ENCODE data around the gene USH1C.
A peak's percentile ranks its signal among the peaks of the same experiment; 100 is the strongest.

Gene USH1C

GRCh38 chr11:17488563-17488962 lies 55.7 kb downstream of the USH1C start:
- H3K18ac ChIP-seq (ENCODE audit: low read length): no peak overlapping the region
- H3K4ac ChIP-seq (ENCODE audit: low read length): no peak overlapping the region
- H3K27ac ChIP-seq (replicated peaks; ENCODE audit: low read length): no peak overlapping the region
- DNase-seq (ENCODE audit: low spot score): no peak
- no peaks in the 10 kb centered on the region for H3K36me3 ChIP-seq (replicated peaks in 1 of 2; ENCODE audit: control insufficient read depth in 2 of 2, insufficient read depth in 2 of 2, low read length in 2 of 2)
- no peak overlapping the region for H2BK5ac ChIP-seq (ENCODE audit: low read length)
- H3K9ac ChIP-seq (ENCODE audit: low read depth, low read length, poor library complexity): no peak overlapping the region
- no peak overlapping the region for H3K4me3 ChIP-seq (ENCODE audit: low read length in 2 of 2)
- H3K9me3 ChIP-seq (replicated peaks in 1 of 2; ENCODE audit: control insufficient read depth in 2 of 2, insufficient read depth in 1 of 2, low read depth in 1 of 2, low read length in 2 of 2): no peaks in the 10 kb centered on the region
- H2AFZ ChIP-seq (ENCODE audit: low read length): no peak overlapping the region
- no peak overlapping the region for H2BK12ac ChIP-seq (ENCODE audit: low read length)
- WGBS, 2 donors (ENCODE audit: extremely low coverage in 2 of 2, insufficient read length in 2 of 2, insufficient replicate concordance in 1 of 2): no CpG with 5 or more reads among the region's 1 CpG
- no peak overlapping the region for H2BK15ac ChIP-seq (ENCODE audit: low read length)
- no peak overlapping the region for H2AK5ac ChIP-seq (ENCODE audit: low read depth, low read length)
- H3K4me1 ChIP-seq (ENCODE audit: control insufficient read depth in 2 of 2, insufficient read depth in 1 of 2, low read depth in 1 of 2, low read length in 2 of 2): no peaks in the 10 kb centered on the region
- no peak overlapping the region for H2BK120ac ChIP-seq (ENCODE audit: low read depth, low read length)
- H3K79me1 ChIP-seq (ENCODE audit: low read depth, low read length): no peaks in the 10 kb centered on the region
- no peak overlapping the region for H3K23ac ChIP-seq (ENCODE audit: low read depth, low read length, poor library complexity)
- no peak overlapping the region for H4K91ac ChIP-seq (ENCODE audit: low read depth, low read length, poor library complexity)
- H3K14ac ChIP-seq (ENCODE audit: low read length): no peak overlapping the region
- peaks cover 0 to 36% (median 0%) of the 10 kb centered on the region in 3 experiments for H3K27me3 ChIP-seq (ENCODE audit: control insufficient read depth in 3 of 3, insufficient read depth in 3 of 3, low read depth in 1 of 3, low read length in 3 of 3)
- no peak overlapping the region for H4K8ac ChIP-seq (ENCODE audit: low read depth, low read length)
- H3K4me2 ChIP-seq (ENCODE audit: insufficient read depth, low read length, poor library complexity, severe bottlenecking): no peak overlapping the region

- no peak overlapping the region for H2BK12ac ChIP-seq (ENCODE audit: low read length)
- no peak overlapping the region for H4K8ac ChIP-seq (ENCODE audit: low read depth, low read length)
- H3K23ac ChIP-seq (ENCODE audit: low read depth, low read length, poor library complexity): no peak overlapping the region
- H3K4ac ChIP-seq (ENCODE audit: low read length): no peak overlapping the region
- H3K9ac ChIP-seq (ENCODE audit: low read depth, low read length, poor library complexity): no peak overlapping the region
- no peak overlapping the region for H3K14ac ChIP-seq (ENCODE audit: low read length)
- no peak overlapping the region for H4K91ac ChIP-seq (ENCODE audit: low read depth, low read length, poor library complexity)
- H2AFZ ChIP-seq (ENCODE audit: low read length): no peak overlapping the region
- no peak overlapping the region for H3K4me3 ChIP-seq (ENCODE audit: low read length in 2 of 2)
- H2BK120ac ChIP-seq (ENCODE audit: low read depth, low read length): no peak overlapping the region
- no peak overlapping the region for H2BK5ac ChIP-seq (ENCODE audit: low read length)
- no peaks in the 10 kb centered on the region for H3K9me3 ChIP-seq (replicated peaks in 1 of 2; ENCODE audit: control insufficient read depth in 2 of 2, insufficient read depth in 1 of 2, low read depth in 1 of 2, low read length in 2 of 2)
- no peaks in the 10 kb centered on the region for H3K79me1 ChIP-seq (ENCODE audit: low read depth, low read length)
- H3K4me2 ChIP-seq (ENCODE audit: insufficient read depth, low read length, poor library complexity, severe bottlenecking): no peak overlapping the region
- H3K18ac ChIP-seq (ENCODE audit: low read length): no peak overlapping the region
- peaks cover 0 to 35% (median 0%) of the 10 kb centered on the region in 3 experiments for H3K27me3 ChIP-seq (ENCODE audit: control insufficient read depth in 3 of 3, insufficient read depth in 3 of 3, low read depth in 1 of 3, low read length in 3 of 3)
- H3K36me3 ChIP-seq (replicated peaks in 1 of 2; ENCODE audit: control insufficient read depth in 2 of 2, insufficient read depth in 2 of 2, low read length in 2 of 2): no peaks in the 10 kb centered on the region
- DNase-seq (ENCODE audit: low spot score): no peak
- H3K27ac ChIP-seq (replicated peaks; ENCODE audit: low read length): no peak overlapping the region
- no CpG with 5 or more reads among the region's 5 CpGs for WGBS, 2 donors (ENCODE audit: extremely low coverage in 2 of 2, insufficient read length in 2 of 2, insufficient replicate concordance in 1 of 2)
- no peak overlapping the region for H2AK5ac ChIP-seq (ENCODE audit: low read depth, low read length)
- H3K4me1 ChIP-seq (ENCODE audit: control insufficient read depth in 2 of 2, insufficient read depth in 1 of 2, low read depth in 1 of 2, low read length in 2 of 2): no peaks in the 10 kb centered on the region
- no peak overlapping the region for H2BK15ac ChIP-seq (ENCODE audit: low read length)
These were observed 57.6 kb downstream of the USH1C start for GRCh38 chr11:17486646-17487045.

GRCh38 chr11:17483505-17483904 lies 60.7 kb downstream of the USH1C start:
- Histone ChIP-seq H2AFZ (ENCODE audit: low read length) (no peak overlapping the region), H4K91ac (ENCODE audit: low read depth, low read length, poor library complexity) (no peak overlapping the region), H3K27ac (replicated peaks; ENCODE audit: low read length) (no peak overlapping the region), H4K8ac (ENCODE audit: low read depth, low read length) (no peak overlapping the region), H3K14ac (ENCODE audit: low read length) (no peak overlapping the region), H3K27me3 (ENCODE audit: control insufficient read depth in 3 of 3, insufficient read depth in 3 of 3, low read depth in 1 of 3, low read length in 3 of 3) (peaks cover 2 to 42% (median 5%) of the 10 kb centered on the region in 3 experiments), H2BK12ac (ENCODE audit: low read length) (no peak overlapping the region), H3K23ac (ENCODE audit: low read depth, low read length, poor library complexity) (no peak overlapping the region), H3K9ac (ENCODE audit: low read depth, low read length, poor library complexity) (no peak overlapping the region), H3K79me1 (ENCODE audit: low read depth, low read length) (no peaks in the 10 kb centered on the region), H2AK5ac (ENCODE audit: low read depth, low read length) (no peak overlapping the region), H3K4me3 (ENCODE audit: low read length in 2 of 2) (no peak overlapping the region), H2BK120ac (ENCODE audit: low read depth, low read length) (no peak overlapping the region), H3K9me3 (replicated peaks in 1 of 2; ENCODE audit: control insufficient read depth in 2 of 2, insufficient read depth in 1 of 2, low read depth in 1 of 2, low read length in 2 of 2) (no peaks in the 10 kb centered on the region), H2BK5ac (ENCODE audit: low read length) (no peak overlapping the region), H3K18ac (ENCODE audit: low read length) (no peak overlapping the region), H2BK15ac (ENCODE audit: low read length) (no peak overlapping the region), H3K4ac (ENCODE audit: low read length) (no peak overlapping the region), H3K4me1 (ENCODE audit: control insufficient read depth in 2 of 2, insufficient read depth in 1 of 2, low read depth in 1 of 2, low read length in 2 of 2) (peaks cover 4 to 5% of the 10 kb centered on the region in 2 donors), H3K4me2 (ENCODE audit: insufficient read depth, low read length, poor library complexity, severe bottlenecking) (no peak overlapping the region), H3K36me3 (replicated peaks in 1 of 2; ENCODE audit: control insufficient read depth in 2 of 2, insufficient read depth in 2 of 2, low read length in 2 of 2) (no peaks in the 10 kb centered on the region)
- no CpG with 5 or more reads among the region's 2 CpGs for WGBS, 2 donors (ENCODE audit: extremely low coverage in 2 of 2, insufficient read length in 2 of 2, insufficient replicate concordance in 1 of 2)
- no peak for DNase-seq (ENCODE audit: low spot score)

GRCh38 chr11:17481905-17482304 lies 62.3 kb downstream of the USH1C start:
- Histone ChIP-seq H2AFZ (ENCODE audit: low read length) (no peak overlapping the region), H3K9ac (ENCODE audit: low read depth, low read length, poor library complexity) (no peak overlapping the region), H2BK120ac (ENCODE audit: low read depth, low read length) (no peak overlapping the region), H3K36me3 (replicated peaks in 1 of 2; ENCODE audit: control insufficient read depth in 2 of 2, insufficient read depth in 2 of 2, low read length in 2 of 2) (no peaks in the 10 kb centered on the region), H3K23ac (ENCODE audit: low read depth, low read length, poor library complexity) (no peak overlapping the region), H3K18ac (ENCODE audit: low read length) (no peak overlapping the region), H4K8ac (ENCODE audit: low read depth, low read length) (no peak overlapping the region), H3K4ac (ENCODE audit: low read length) (no peak overlapping the region), H2AK5ac (ENCODE audit: low read depth, low read length) (no peak overlapping the region), H3K4me3 (ENCODE audit: low read length in 2 of 2) (peak overlapping the region in 1 of 2 donors; percentile 41), H3K79me1 (ENCODE audit: low read depth, low read length) (no peaks in the 10 kb centered on the region), H2BK12ac (ENCODE audit: low read length) (no peak overlapping the region), H4K91ac (ENCODE audit: low read depth, low read length, poor library complexity) (no peak overlapping the region), H3K4me2 (ENCODE audit: insufficient read depth, low read length, poor library complexity, severe bottlenecking) (no peak overlapping the region), H2BK5ac (ENCODE audit: low read length) (no peak overlapping the region), H3K27ac (replicated peaks; ENCODE audit: low read length) (no peak overlapping the region), H3K4me1 (ENCODE audit: control insufficient read depth in 2 of 2, insufficient read depth in 1 of 2, low read depth in 1 of 2, low read length in 2 of 2) (peaks cover 4 to 5% of the 10 kb centered on the region in 2 donors), H3K14ac (ENCODE audit: low read length) (no peak overlapping the region), H3K27me3 (ENCODE audit: control insufficient read depth in 3 of 3, insufficient read depth in 3 of 3, low read depth in 1 of 3, low read length in 3 of 3) (peaks cover 2 to 56% (median 16%) of the 10 kb centered on the region in 3 experiments), H3K9me3 (replicated peaks in 1 of 2; ENCODE audit: control insufficient read depth in 2 of 2, insufficient read depth in 1 of 2, low read depth in 1 of 2, low read length in 2 of 2) (no peaks in the 10 kb centered on the region), H2BK15ac (ENCODE audit: low read length) (no peak overlapping the region)
- no CpG with 5 or more reads among the region's 5 CpGs for WGBS, 2 donors (ENCODE audit: extremely low coverage in 2 of 2, insufficient read length in 2 of 2, insufficient replicate concordance in 1 of 2)
- DNase-seq (ENCODE audit: low spot score): no peak

All from neuronal stem cell (in vitro differentiated cells).